HEK293T (cell line): ENCODE results near the gene PDPN.

Source experiments
- BHLHE40 ChIP-seq: fragments of 450-650 bp; IDR thresholded peaks from 2 replicates; pipeline ENCODE4 v1.6.1; 2016; ENCODE audit warnings: mild to moderate bottlenecking, moderate library complexity, borderline replicate concordance
- FOXK2 ChIP-seq: fragments of 450-650 bp; IDR thresholded peaks from 2 replicates; pipeline ENCODE4 v1.6.1; 2016; ENCODE audit warnings: mild to moderate bottlenecking
- HDGF ChIP-seq: fragments of 450-650 bp; IDR thresholded peaks from 2 replicates; pipeline ENCODE4 v1.6.1; 2017; ENCODE audit warnings: antibody characterized with exemption, borderline replicate concordance
- SP1 ChIP-seq: fragments of 450-650 bp; IDR thresholded peaks from 2 replicates; pipeline ENCODE4 v1.6.1; 2017
- SUZ12 ChIP-seq: fragments of 450-650 bp; IDR thresholded peaks from 2 replicates; pipeline ENCODE4 v1.6.1; 2016; ENCODE audit warnings: mild to moderate bottlenecking
- TF ChIP-seq, protein P1 (sequence below): fragments of 450-650 bp; IDR thresholded peaks from 2 replicates; pipeline ENCODE4 v1.6.1; 2016

DNA sequence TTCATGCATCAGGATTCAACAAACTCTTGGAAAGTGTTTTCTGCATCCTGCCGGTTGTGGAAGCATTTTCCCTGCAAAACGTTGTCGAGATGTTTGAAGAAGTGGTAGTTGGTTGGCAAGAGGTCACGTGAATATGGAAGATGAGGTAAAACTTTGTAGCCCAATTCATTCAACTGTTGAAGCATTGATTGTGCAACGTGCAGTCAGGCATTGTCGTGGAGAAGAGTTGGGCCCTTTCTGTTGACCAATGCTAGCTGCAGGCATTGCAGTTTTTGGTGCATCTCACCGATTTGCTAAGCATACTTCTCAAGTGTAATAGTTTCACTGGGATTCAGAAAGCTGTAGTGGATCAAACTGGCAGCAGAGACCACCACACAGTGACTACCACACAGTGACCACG, 59.4 kb downstream of the PDPN start:
- TF ChIP-seq HDGF (no peak), SUZ12 (no peak), BHLHE40 (no peak), SP1 (no peak), FOXK2 (no peak)
- TF ChIP-seq, protein P1, sequence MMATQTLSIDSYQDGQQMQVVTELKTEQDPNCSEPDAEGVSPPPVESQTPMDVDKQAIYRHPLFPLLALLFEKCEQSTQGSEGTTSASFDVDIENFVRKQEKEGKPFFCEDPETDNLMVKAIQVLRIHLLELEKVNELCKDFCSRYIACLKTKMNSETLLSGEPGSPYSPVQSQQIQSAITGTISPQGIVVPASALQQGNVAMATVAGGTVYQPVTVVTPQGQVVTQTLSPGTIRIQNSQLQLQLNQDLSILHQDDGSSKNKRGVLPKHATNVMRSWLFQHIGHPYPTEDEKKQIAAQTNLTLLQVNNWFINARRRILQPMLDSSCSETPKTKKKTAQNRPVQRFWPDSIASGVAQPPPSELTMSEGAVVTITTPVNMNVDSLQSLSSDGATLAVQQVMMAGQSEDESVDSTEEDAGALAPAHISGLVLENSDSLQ, result no peak
